Dedifferentiated amniotic fluid mesenchymal stem cell (primary cell): ENCODE data around the gene ACAT2.
"Not testable (repeated sequence)": the region's sequence is repeated elsewhere in the genome, so short reads cannot be mapped to it uniquely, and the experiment has no call there.

Source experiments
- DNase-seq: peaks from one replicate; pipeline ENCODE4 v3.0.0-alpha.2; 2016; ENCODE audit errors: extremely low spot score

Gene ACAT2

GRCh38 chr6:159772196-159772595 lies 10.4 kb downstream of the ACAT2 start:
- no peak for DNase-seq

- DNase-seq: no peak
Observed at GRCh38 chr6:159777240-159777904, 15.5 kb downstream of the ACAT2 start.

DNA sequence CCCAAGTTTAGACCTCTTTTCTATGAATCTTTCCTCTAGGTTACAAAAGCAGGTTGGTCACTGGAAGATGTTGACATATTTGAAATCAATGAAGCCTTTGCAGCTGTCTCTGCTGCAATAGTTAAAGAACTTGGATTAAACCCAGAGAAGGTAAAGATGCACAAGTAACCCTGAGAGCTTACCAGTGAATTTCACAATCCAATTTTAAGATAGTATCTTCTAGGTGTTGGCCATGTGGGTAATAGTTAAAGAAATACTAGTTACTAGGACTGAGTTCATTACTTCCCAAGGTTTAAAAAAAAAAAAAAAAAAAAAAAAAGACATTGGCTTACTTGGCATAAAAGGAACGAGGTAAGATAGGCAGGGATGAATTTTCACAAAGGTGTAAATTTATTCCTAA lies 16.3 kb downstream of the ACAT2 start:
- no peak for DNase-seq

GRCh38 chr6:159778542-159779103 lies 16.8 kb downstream of the ACAT2 start:
- DNase-seq: no peak

- no peak for DNase-seq
Observed at GRCh38 chr6:159788276-159788675, 26.4 kb downstream of the ACAT2 start.

GRCh38 chr6:159788753-159789376 lies 27.0 kb downstream of the ACAT2 start:
- no peak for DNase-seq

DNA sequence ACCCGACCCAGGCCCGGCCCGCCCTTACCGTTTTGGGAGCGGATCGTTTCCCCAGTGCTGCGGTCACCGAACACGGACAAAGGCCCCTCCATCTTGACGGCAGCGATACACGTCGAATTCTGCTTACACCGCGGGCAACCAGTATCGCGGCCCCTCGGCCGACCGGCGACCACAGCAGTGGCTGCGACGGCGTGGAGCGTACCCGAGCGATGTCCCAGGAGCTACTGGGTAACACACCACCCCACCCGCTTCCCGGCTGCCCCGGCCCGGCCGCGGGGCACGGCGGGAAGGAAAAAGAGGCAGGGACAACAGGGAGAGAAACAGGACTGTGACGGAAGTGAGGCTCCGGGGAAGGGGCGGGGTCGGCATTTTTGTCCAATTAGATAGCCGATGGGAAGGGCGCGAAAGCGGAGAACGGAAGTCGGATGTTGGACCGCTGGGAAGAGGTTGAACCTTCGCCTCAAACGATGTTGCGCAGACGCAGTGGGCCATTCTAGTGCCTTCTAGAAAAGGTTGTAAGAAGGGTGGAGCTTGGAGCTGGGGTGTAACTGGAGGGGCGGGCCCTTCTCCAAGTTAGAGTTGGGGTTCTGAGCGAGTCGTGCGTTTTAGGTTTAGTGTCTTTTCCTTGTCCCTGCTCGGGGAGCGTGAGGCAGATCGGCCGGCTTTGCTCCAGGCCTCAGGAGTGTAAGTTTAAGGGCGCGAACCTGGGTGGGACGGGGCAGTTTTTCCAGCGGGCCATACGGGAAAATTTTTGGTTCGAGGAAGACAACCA lies 27.7 kb downstream of the ACAT2 start, which contains the start of gene TCP1:
TCP1 (minus strand) TSS at position 226 of the 772 bp plus-strand sequence; CDS start at position 92, 134 bp downstream.
- peak; percentile 100 for DNase-seq

DNA sequence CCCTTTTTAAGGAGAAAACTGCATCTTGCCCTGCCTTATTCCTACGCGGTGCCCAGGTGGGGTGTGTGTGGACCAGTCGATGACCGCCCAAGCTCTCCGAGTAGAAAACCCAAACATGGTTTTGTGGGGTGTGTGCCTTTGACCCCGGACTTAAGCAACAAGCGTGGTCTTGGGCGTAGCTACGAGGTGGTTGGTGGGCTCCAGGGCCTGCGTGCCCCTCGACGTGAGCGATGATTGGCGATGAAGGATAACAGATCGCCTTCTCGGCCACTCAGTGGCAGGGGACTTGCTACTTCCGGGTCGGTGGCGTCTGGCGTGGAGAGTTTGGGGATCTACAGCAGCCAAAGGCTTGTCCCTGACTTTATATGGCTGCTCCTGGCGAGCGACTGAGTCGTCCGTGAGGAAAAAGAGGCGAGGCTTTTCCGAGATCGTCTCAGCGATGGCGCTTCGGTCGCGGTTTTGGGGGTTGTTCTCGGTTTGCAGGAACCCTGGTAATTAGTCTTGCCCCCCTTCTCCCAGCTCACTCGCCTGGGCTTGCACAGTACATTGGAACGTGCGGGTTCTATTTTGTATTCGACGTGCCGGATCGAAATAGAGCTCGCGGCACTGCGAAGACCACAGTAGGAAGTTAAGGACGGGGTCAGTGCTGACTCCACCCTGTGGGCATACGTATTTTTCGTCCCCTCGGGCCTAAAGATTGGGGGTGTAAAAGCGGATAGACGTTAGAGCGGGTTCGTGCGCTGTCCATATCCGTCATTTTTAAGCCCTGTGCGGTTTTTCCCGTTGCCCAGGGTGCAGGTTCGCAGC lies 28.5 kb downstream of the ACAT2 start, which contains the start of gene MRPL18:
MRPL18 (plus strand) TSS at position 319 of the 807 bp plus-strand sequence; CDS start at position 440, 121 bp downstream.
- peak; percentile 97 for DNase-seq

GRCh38 chr6:159790956-159791598 lies 29.2 kb downstream of the ACAT2 start:
- DNase-seq: no peak

DNA sequence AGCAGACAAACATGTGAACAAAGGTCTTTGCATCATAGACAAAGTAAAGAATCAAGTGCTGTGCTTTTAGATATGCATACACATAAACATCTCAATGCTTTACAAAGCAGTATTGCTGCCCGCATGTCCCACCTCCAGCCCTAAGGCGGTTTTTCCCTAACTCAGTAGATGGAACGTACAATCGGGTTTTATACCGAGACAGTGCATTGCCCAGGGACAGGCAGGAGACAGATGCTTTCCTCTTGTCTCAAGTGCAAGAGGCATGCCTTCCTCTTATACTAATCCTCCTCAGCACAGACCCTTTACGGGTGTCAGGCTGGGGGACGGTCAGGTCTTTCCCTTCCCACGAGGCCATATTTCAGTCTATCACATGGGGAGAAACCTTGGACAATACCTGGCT lies 33.1 kb downstream of the ACAT2 start:
- DNase-seq: not testable (repeated sequence)

- no peak for DNase-seq
Observed at GRCh38 chr6:159797554-159797953, 35.7 kb downstream of the ACAT2 start.

- no peak for DNase-seq
Observed at GRCh38 chr6:159800141-159800865, 38.5 kb downstream of the ACAT2 start, which contains the start of gene PNLDC1. Gene PNLDC1, plus strand, starts transcription at chr6:159800276. Its CDS starts 32 bp downstream, at chr6:159800308.

DNA sequence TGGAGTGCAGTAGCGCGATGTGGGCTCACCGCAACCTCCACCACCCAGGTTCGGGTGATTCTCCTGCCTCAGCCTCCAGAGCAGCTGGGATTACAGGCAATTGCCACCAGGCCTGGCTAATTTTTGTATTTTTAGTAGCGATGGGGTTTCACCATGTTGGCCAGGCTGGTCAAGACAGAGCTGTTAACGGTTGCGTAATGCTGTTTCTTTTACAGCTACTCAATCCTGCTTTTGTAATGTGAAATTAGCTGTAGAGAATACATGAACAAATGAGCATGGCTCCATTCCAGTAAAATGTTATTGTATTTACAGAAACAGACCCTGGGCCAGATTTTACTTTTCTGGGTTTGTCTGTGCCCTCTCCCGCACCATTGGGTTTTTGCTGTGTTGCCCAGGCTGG lies 40.1 kb downstream of the ACAT2 start:
- DNase-seq: no peak

GRCh38 chr6:159804504-159804903 lies 42.7 kb downstream of the ACAT2 start:
- no peak for DNase-seq

GRCh38 chr6:159805440-159806020 lies 43.7 kb downstream of the ACAT2 start:
- no peak for DNase-seq

DNA sequence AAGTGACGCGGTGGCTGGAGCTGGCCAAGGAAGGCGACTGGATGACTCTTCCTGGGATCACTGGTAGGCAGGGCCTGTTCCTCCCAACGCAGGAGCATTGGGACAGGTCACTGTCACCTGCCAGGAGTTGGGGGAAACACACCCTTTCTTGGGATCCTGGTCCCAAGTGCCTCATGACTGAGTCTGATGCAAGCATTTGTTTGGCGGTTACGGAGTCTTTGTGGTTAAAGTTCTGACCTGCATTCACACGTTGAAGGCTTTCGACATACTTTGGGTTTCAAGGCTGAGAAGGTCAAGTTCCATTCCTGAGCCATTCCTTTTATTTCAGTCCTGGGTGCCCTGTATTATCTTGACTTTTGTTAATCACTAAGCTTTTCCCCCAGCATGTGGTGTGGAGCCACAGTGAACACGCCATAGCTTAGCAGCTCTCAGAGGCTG lies 44.2 kb downstream of the ACAT2 start:
- DNase-seq: no peak

DNA sequence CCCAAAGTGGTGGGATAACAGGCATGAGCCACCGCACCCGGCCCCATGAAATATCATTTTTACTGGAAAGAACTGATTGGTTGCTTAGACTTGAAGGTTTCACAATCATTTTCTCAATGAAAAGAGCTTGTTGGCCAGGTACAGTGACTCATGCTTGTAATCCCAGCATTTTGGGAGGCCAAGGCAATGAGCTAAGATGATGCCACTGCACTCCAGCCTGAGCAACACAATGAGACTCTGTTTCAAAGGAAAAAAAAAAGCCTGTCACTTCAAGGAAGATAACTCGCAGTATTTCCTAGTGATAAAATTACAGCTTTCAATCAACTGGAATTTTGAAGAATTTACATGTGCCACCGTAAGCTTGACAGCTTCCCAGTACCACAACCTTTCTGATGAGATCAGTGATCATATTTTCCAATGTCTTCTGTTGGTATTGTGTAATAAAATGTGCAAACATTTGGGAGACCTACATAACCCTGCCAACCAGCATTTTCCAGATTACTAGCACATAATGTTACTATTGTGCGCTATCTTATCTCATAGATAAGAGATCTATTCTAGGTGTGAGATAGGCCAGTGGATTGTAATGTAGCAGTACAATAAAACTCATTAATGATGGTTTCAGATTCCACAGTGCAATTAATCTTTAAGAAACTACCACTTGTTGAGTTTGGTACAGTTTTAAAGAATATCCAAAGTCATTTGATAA lies 45.5 kb downstream of the ACAT2 start:
- DNase-seq: no peak

DNA sequence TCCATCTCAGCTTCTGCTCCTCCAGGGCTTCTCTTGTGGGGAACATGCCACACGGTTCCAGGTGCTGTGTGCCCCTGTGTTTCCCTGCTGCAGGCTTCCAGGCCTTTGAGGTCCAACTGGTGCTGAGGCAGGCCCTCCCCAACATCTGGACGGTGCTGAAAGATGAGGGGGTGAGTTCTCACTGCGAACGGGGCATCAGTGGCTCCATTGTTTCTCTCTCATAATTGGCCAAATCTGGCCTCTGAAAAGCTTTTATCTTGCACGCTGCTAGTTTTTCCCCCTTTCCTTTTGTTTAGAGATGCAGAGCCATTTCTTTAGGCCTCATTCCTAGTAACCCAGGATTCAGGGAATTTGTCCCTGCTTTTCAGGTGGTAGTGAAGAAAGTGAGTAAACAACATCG lies 46.8 kb downstream of the ACAT2 start:
- DNase-seq: no peak

GRCh38 chr6:159809149-159809548 lies 47.3 kb downstream of the ACAT2 start:
- DNase-seq: no peak
